ENCODE results near the gene NEK10.

- TF ChIP-seq CTCF (conservative IDR thresholded peaks at IDR 0.05; ENCODE audit: low read depth, low read length), result no peak
- TF ChIP-seq EZH2 (IDR thresholded peaks at IDR 0.05; ENCODE audit: borderline replicate concordance, low read depth, low read length, poor library complexity, severe bottlenecking), result no peak
These were observed 16.0 kb downstream of the NEK10 start for GRCh38 chr3:27353221-27353620.
